Measurements from ENCODE around the gene SSC5D. TPM values are rescaled to one million over a fixed set of nuclear protein-coding genes. Genes with fewer than 3 reads are reported as not detected.

The SSC5D gene
- polyA plus RNA-seq, 1 experiment, result 2.1 TPM

- DNase-seq (ENCODE audit: low read depth, low spot score), result no peak
- H3K9me3 ChIP-seq (ENCODE audit: control insufficient read depth, insufficient read depth, low read length), result peaks cover 8% of the 10 kb centered on the region; the same call in 1 of the 2 replicates
- CTCF ChIA-PET, result no interaction called here
- no peak overlapping the region for H3K4me3 ChIP-seq (ENCODE audit: low read depth, low read length)
- no peak for TF ChIP-seq CTCF (IDR thresholded peaks at IDR 0.05; ENCODE audit: low read depth, low read length)
- no peak overlapping the region for H3K27ac ChIP-seq (ENCODE audit: low read depth, low read length)
- H3K27me3 ChIP-seq (ENCODE audit: control insufficient read depth, insufficient read depth, low read length), result peaks cover 56% of the 10 kb centered on the region
- POLR2A ChIA-PET, result no interaction called here
Measured at GRCh38 chr19:55441692-55442321, 46.4 kb upstream of the SSC5D start.

GRCh38 chr19:55442372-55442961 lies 45.8 kb upstream of the SSC5D start:
- ChIA-PET CTCF (no interaction called here), POLR2A (no interaction called here)
- Histone ChIP-seq H3K27me3 (ENCODE audit: control insufficient read depth, insufficient read depth, low read length) (peaks cover 61% of the 10 kb centered on the region), H3K4me3 (ENCODE audit: low read depth, low read length) (no peak overlapping the region), H3K9me3 (ENCODE audit: control insufficient read depth, insufficient read depth, low read length) (peaks cover 8% of the 10 kb centered on the region; the same call in 1 of the 2 replicates), H3K27ac (ENCODE audit: low read depth, low read length) (no peak overlapping the region)
- DNase-seq (ENCODE audit: low read depth, low spot score), result no peak
- TF ChIP-seq CTCF (IDR thresholded peaks at IDR 0.05; ENCODE audit: low read depth, low read length), result no peak

- no peak for DNase-seq (ENCODE audit: low read depth, low spot score)
- TF ChIP-seq CTCF (IDR thresholded peaks at IDR 0.05; ENCODE audit: low read depth, low read length), result no peak
- CTCF ChIA-PET, result no interaction called here
- H3K27ac ChIP-seq (ENCODE audit: low read depth, low read length), result no peak within 1 kb of the TSS
- POLR2A ChIA-PET, result no interaction called here
- H3K9me3 ChIP-seq (ENCODE audit: control insufficient read depth, insufficient read depth, low read length), result peaks cover 8% of the 10 kb centered on the region; the same call in 1 of the 2 replicates
- peaks cover 66% of the 10 kb centered on the region for H3K27me3 ChIP-seq (ENCODE audit: control insufficient read depth, insufficient read depth, low read length)
- H3K4me3 ChIP-seq (ENCODE audit: low read depth, low read length), result no peak within 1 kb of the TSS
Measured at GRCh38 chr19:55443045-55443823, 45.0 kb upstream of the SSC5D start, which contains the start of gene SHISA7. Gene SHISA7 (minus strand): TSS chr19:55443300. CDS start chr19:55442863, 437 bp downstream.

GRCh38 chr19:55443824-55444480 lies 44.3 kb upstream of the SSC5D start:
- H3K27ac ChIP-seq (ENCODE audit: low read depth, low read length), result no peak overlapping the region
- no peak for DNase-seq (ENCODE audit: low read depth, low spot score)
- H3K27me3 ChIP-seq (ENCODE audit: control insufficient read depth, insufficient read depth, low read length), result peaks cover 65% of the 10 kb centered on the region
- CTCF ChIA-PET, result no interaction called here
- no peak for TF ChIP-seq CTCF (IDR thresholded peaks at IDR 0.05; ENCODE audit: low read depth, low read length)
- POLR2A ChIA-PET, result no interaction called here
- no peak overlapping the region for H3K4me3 ChIP-seq (ENCODE audit: low read depth, low read length)
- peaks cover 8% of the 10 kb centered on the region; the same call in 1 of the 2 replicates for H3K9me3 ChIP-seq (ENCODE audit: control insufficient read depth, insufficient read depth, low read length)
